HG02798 (cell line): ENCODE data around the gene ZNF407.

Experiments
- ATAC-seq: cut with Tn5 transposase; IDR thresholded peaks from one replicate; pipeline ENCODE4 v1.9.1; 2021; ENCODE audit warnings: mild to moderate bottlenecking; ENCODE audit not compliant: unreplicated experiment, poor library complexity

The ZNF407 gene

GRCh38 chr18:74623047-74623816 is 25.6 kb downstream of the ZNF407 start:
- ATAC-seq = no peak

- ATAC-seq = no peak
These were observed 26.8 kb downstream of the ZNF407 start for GRCh38 chr18:74624466-74624865.

GRCh38 chr18:74625157-74625556 is 27.5 kb downstream of the ZNF407 start:
- ATAC-seq = no peak

GRCh38 chr18:74626049-74626874 is 28.6 kb downstream of the ZNF407 start:
- no peak for ATAC-seq

GRCh38 chr18:74630804-74631203 is 33.1 kb downstream of the ZNF407 start:
- no peak for ATAC-seq

- no peak for ATAC-seq
These were observed 33.5 kb downstream of the ZNF407 start for GRCh38 chr18:74631212-74631611.

- ATAC-seq = no peak
These were observed 34.1 kb downstream of the ZNF407 start for GRCh38 chr18:74631623-74632350.

- no peak for ATAC-seq
These were observed 34.6 kb downstream of the ZNF407 start for GRCh38 chr18:74632351-74632679.

GRCh38 chr18:74632856-74633255 is 35.2 kb downstream of the ZNF407 start:
- no peak for ATAC-seq

GRCh38 chr18:74633652-74634352 is 36.1 kb downstream of the ZNF407 start:
- ATAC-seq = no peak

GRCh38 chr18:74635224-74635975 is 37.7 kb downstream of the ZNF407 start:
- no peak for ATAC-seq

GRCh38 chr18:74637070-74637469 is 39.4 kb downstream of the ZNF407 start:
- ATAC-seq = no peak

- ATAC-seq = no peak
These were observed 40.5 kb downstream of the ZNF407 start for GRCh38 chr18:74638210-74638609.

GRCh38 chr18:74644713-74645112 is 47.0 kb downstream of the ZNF407 start:
- ATAC-seq = no peak

GRCh38 chr18:74645679-74646078 is 48.0 kb downstream of the ZNF407 start:
- ATAC-seq = no peak

- ATAC-seq = no peak
These were observed 53.9 kb downstream of the ZNF407 start for GRCh38 chr18:74651327-74652128.

GRCh38 chr18:74652392-74652988 is 54.8 kb downstream of the ZNF407 start:
- ATAC-seq = peak; percentile 63

- ATAC-seq = peak; percentile 35
These were observed 57.0 kb downstream of the ZNF407 start for GRCh38 chr18:74654638-74655037.

GRCh38 chr18:74661008-74661407 is 63.3 kb downstream of the ZNF407 start:
- ATAC-seq = no peak
